Loucy (cell line): ENCODE measurements around the gene AQP6.

Experiments used
- H2AFZ ChIP-seq: fragments of 200-600 bp; sonication (generic); 2 replicates; pipeline ENCODE4 v1.6.0; 2016; ENCODE audit warnings: antibody characterized with exemption, mild to moderate bottlenecking, low read length, moderate library complexity
- H3F3A ChIP-seq: fragments of 200-600 bp; 2 replicates; pipeline ENCODE4 v1.6.0; 2016; ENCODE audit warnings: antibody characterized with exemption, low read depth, mild to moderate bottlenecking
- H3K27me3 ChIP-seq: fragments of 200-600 bp; sonication (generic); 2 replicates; pipeline ENCODE4 v1.6.1; 2014; ENCODE audit warnings: low read length, mild to moderate bottlenecking; ENCODE audit not compliant: insufficient read depth, poor library complexity, severe bottlenecking
- H3K36me3 ChIP-seq: fragments of 200-600 bp; sonication (generic); 2 replicates; pipeline ENCODE4 v1.6.1; 2016; ENCODE audit warnings: low read length; ENCODE audit not compliant: insufficient read depth
- H3K4me1 ChIP-seq: fragments of 200-600 bp; sonication (generic); 2 replicates; pipeline ENCODE4 v1.5.1; 2014; ENCODE audit warnings: low read length, mild to moderate bottlenecking; ENCODE audit not compliant: insufficient read depth, poor library complexity, severe bottlenecking
- H3K4me2 ChIP-seq: fragments of 200-600 bp; sonication (generic); 2 replicates; pipeline ENCODE4 v1.6.0; 2014; ENCODE audit warnings: antibody characterized with exemption, low read length, low read depth, mild to moderate bottlenecking; ENCODE audit not compliant: poor library complexity, severe bottlenecking
- H3K4me3 ChIP-seq: fragments of 200-600 bp; sonication (generic); 2 replicates; pipeline ENCODE4 v1.5.1; 2014; ENCODE audit warnings: low read length, mild to moderate bottlenecking, mixed read lengths; ENCODE audit not compliant: poor library complexity, severe bottlenecking
- H3K79me2 ChIP-seq: fragments of 200-600 bp; sonication (generic); 2 replicates; pipeline ENCODE4 v1.6.1; 2014; ENCODE audit warnings: low read length; ENCODE audit not compliant: insufficient read depth
- H3K9ac ChIP-seq: fragments of 200-600 bp; sonication (generic); 2 replicates; pipeline ENCODE4 v1.6.0; 2014; ENCODE audit warnings: mild to moderate bottlenecking, low read depth, low read length, moderate library complexity; ENCODE audit not compliant: poor library complexity, severe bottlenecking
- H3K9me2 ChIP-seq: fragments of 200-600 bp; sonication (generic); replicated peaks from 2 replicates; pipeline ENCODE4 v1.6.1; 2016; ENCODE audit warnings: low read depth, low read length, mixed read lengths
- H3K9me3 ChIP-seq: fragments of 200-600 bp; sonication (generic); 2 replicates; pipeline ENCODE4 v1.6.1; 2014; ENCODE audit warnings: mild to moderate bottlenecking, antibody characterized with exemption, low read length, low read depth; ENCODE audit not compliant: insufficient read depth
- H4K20me1 ChIP-seq: fragments of 200-600 bp; sonication (generic); 2 replicates; pipeline ENCODE4 v1.6.0; 2014; ENCODE audit warnings: antibody characterized with exemption, low read length, mild to moderate bottlenecking; ENCODE audit not compliant: insufficient read depth, poor library complexity, severe bottlenecking
- EZH2phosphoT487 ChIP-seq: fragments of 200-600 bp; IDR thresholded peaks from 2 replicates; pipeline ENCODE4 v1.6.1; 2018; ENCODE audit warnings: antibody characterized with exemption, mild to moderate bottlenecking, moderate library complexity, borderline replicate concordance
- TF ChIP-seq, protein P1 (sequence below): fragments of 200-600 bp; sonication (generic); conservative IDR thresholded peaks from 2 replicates; pipeline ENCODE4 v1.5.1; 2014; ENCODE audit warnings: mild to moderate bottlenecking, antibody characterized with exemption, low read length

AQP6 gene

GRCh38 chr12:50021031-50021430 lies 48.3 kb downstream of the AQP6 start:
- H3K9me3 ChIP-seq, result no peaks in the 10 kb centered on the region
- H2AFZ ChIP-seq, result no peak overlapping the region
- no peak for TF ChIP-seq EZH2phosphoT487
- TF ChIP-seq, protein P1, sequence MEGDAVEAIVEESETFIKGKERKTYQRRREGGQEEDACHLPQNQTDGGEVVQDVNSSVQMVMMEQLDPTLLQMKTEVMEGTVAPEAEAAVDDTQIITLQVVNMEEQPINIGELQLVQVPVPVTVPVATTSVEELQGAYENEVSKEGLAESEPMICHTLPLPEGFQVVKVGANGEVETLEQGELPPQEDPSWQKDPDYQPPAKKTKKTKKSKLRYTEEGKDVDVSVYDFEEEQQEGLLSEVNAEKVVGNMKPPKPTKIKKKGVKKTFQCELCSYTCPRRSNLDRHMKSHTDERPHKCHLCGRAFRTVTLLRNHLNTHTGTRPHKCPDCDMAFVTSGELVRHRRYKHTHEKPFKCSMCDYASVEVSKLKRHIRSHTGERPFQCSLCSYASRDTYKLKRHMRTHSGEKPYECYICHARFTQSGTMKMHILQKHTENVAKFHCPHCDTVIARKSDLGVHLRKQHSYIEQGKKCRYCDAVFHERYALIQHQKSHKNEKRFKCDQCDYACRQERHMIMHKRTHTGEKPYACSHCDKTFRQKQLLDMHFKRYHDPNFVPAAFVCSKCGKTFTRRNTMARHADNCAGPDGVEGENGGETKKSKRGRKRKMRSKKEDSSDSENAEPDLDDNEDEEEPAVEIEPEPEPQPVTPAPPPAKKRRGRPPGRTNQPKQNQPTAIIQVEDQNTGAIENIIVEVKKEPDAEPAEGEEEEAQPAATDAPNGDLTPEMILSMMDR, result no peak
- H3K4me1 ChIP-seq, result peaks cover 78% of the 10 kb centered on the region
- no peaks in the 10 kb centered on the region for H3F3A ChIP-seq
- H3K9ac ChIP-seq, result peak overlapping the region; percentile 54
- peak overlapping the region; percentile 97 for H3K4me3 ChIP-seq
- peaks cover 51% of the 10 kb centered on the region for H4K20me1 ChIP-seq
- peak overlapping the region; percentile 81 for H3K4me2 ChIP-seq
- H3K79me2 ChIP-seq, result peaks cover 93% of the 10 kb centered on the region
- H3K9me2 ChIP-seq, result no peaks in the 10 kb centered on the region
- peaks cover 7% of the 10 kb centered on the region for H3K27me3 ChIP-seq
- peaks cover 6% of the 10 kb centered on the region; the same call in 1 of the 2 replicates for H3K36me3 ChIP-seq

- no peaks in the 10 kb centered on the region for H3K9me3 ChIP-seq
- H3K27me3 ChIP-seq, result peaks cover 7% of the 10 kb centered on the region
- peaks cover 74% of the 10 kb centered on the region for H3K79me2 ChIP-seq
- H3K9me2 ChIP-seq, result no peaks in the 10 kb centered on the region
- peak overlapping the region; percentile 97 for H3K9ac ChIP-seq
- no peaks in the 10 kb centered on the region for H3K36me3 ChIP-seq
- H3F3A ChIP-seq, result no peaks in the 10 kb centered on the region
- peak overlapping the region; percentile 81 for H3K4me2 ChIP-seq
- peak overlapping the region; percentile 97 for H3K4me3 ChIP-seq
- H3K4me1 ChIP-seq, result peaks cover 65% of the 10 kb centered on the region
- TF ChIP-seq, protein P1, result no peak
- no peak for TF ChIP-seq EZH2phosphoT487
- peaks cover 37% of the 10 kb centered on the region for H4K20me1 ChIP-seq
- no peak overlapping the region for H2AFZ ChIP-seq
Measured at GRCh38 chr12:50022903-50023302, 50.2 kb downstream of the AQP6 start.

DNA sequence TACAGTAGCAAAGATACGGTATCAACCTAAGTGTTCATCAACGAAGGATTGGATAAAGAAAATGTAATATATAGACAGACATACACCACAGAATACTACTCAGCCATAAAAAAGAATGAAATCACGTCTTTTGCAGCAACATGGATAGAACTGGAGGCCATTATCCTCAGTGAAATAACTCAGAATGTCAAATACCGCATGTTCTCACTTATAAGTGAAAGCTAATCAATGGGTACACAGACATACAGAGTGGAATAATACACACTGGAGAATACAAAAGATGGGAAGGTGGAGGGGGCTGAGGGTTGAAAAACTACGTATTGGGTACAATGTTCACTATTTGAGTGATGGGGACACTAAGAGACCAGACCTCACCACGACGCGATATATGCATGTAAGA lies 51.5 kb downstream of the AQP6 start:
- Histone ChIP-seq H3K9me3 (no peaks in the 10 kb centered on the region), H3K9ac (peak overlapping the region; percentile 97), H3K36me3 (no peaks in the 10 kb centered on the region), H3K4me2 (peak overlapping the region; percentile 81), H2AFZ (no peak overlapping the region), H3K9me2 (no peaks in the 10 kb centered on the region), H3K27me3 (peaks cover 7% of the 10 kb centered on the region), H3K4me3 (peak overlapping the region; percentile 97), H3K4me1 (peaks cover 53% of the 10 kb centered on the region), H4K20me1 (peaks cover 32% of the 10 kb centered on the region), H3F3A (no peaks in the 10 kb centered on the region), H3K79me2 (peaks cover 61% of the 10 kb centered on the region)
- TF ChIP-seq EZH2phosphoT487, result no peak
- TF ChIP-seq, protein P1, result no peak
